ENCODE results near the gene ITPKB.
"Not testable (repeated sequence)": the region's sequence is repeated elsewhere in the genome, so short reads cannot be mapped to it uniquely, and the experiment has no call there.

The ITPKB gene

GRCh38 chr1:226738995-226739695 lies at the start of gene ITPKB:
Gene ITPKB (minus strand): TSS chr1:226739282. CDS start chr1:226737458, 1,824 bp downstream.
- peak; percentile 69 to 83 for DNase-seq

GRCh38 chr1:226787638-226788037 lies 48.6 kb upstream of the ITPKB start:
- DNase-seq, result no peak

- DNase-seq, result no peak
Observed at GRCh38 chr1:226787071-226787470, 48.0 kb upstream of the ITPKB start.

GRCh38 chr1:226786550-226786949 lies 47.5 kb upstream of the ITPKB start:
- no peak for DNase-seq

- DNase-seq, result no peak
Observed at GRCh38 chr1:226785805-226786204, 46.7 kb upstream of the ITPKB start.

GRCh38 chr1:226784081-226785049 lies 45.3 kb upstream of the ITPKB start:
- DNase-seq, result no peak

- no peak for DNase-seq
Observed at GRCh38 chr1:226782845-226783601, 43.9 kb upstream of the ITPKB start.

- no peak for DNase-seq
Observed at GRCh38 chr1:226781937-226782609, 43.0 kb upstream of the ITPKB start.

GRCh38 chr1:226779561-226779960 lies 40.5 kb upstream of the ITPKB start:
- DNase-seq, result no peak

- DNase-seq, result no peak
Observed at GRCh38 chr1:226778657-226779058, 39.6 kb upstream of the ITPKB start.

- no peak for DNase-seq
Observed at GRCh38 chr1:226776975-226777374, 37.9 kb upstream of the ITPKB start.

- DNase-seq, result no peak
Observed at GRCh38 chr1:226776066-226776465, 37.0 kb upstream of the ITPKB start.

- DNase-seq, result no peak
Observed at GRCh38 chr1:226772446-226773139, 33.5 kb upstream of the ITPKB start.

- not testable (repeated sequence) for DNase-seq
Observed at GRCh38 chr1:226767170-226767569, 28.1 kb upstream of the ITPKB start.

GRCh38 chr1:226766565-226766964 lies 27.5 kb upstream of the ITPKB start:
- no peak for DNase-seq

GRCh38 chr1:226764533-226764932 lies 25.5 kb upstream of the ITPKB start:
- no peak for DNase-seq

- DNase-seq, result no peak
Observed at GRCh38 chr1:226763905-226764264, 24.8 kb upstream of the ITPKB start.

GRCh38 chr1:226762988-226763904 lies 24.2 kb upstream of the ITPKB start:
- DNase-seq, result no peak

GRCh38 chr1:226762055-226762454 lies 23.0 kb upstream of the ITPKB start:
- DNase-seq, result no peak

- no peak for DNase-seq
Observed at GRCh38 chr1:226761322-226761721, 22.2 kb upstream of the ITPKB start.
